OCI-LY3 (cell line): ENCODE measurements around the gene PHF21B.
"Not testable (repeated sequence)": the region's sequence is repeated elsewhere in the genome, so short reads cannot be mapped to it uniquely, and the experiment has no call there.

Experiments
- CTCF ChIP-seq: fragments of 200-600, 300-600 bp; sonication (generic); IDR thresholded peaks from 2 replicates; pipeline ENCODE4 v1.5.1; 2014; ENCODE audit warnings: antibody characterized with exemption, low read length, low read depth
- EZH2phosphoT487 ChIP-seq: fragments of 200-600 bp; shearing (Covaris generic); IDR thresholded peaks from 2 replicates; pipeline ENCODE4 v1.6.1; 2018; ENCODE audit warnings: antibody characterized with exemption, mixed run types, low read depth

DNA sequence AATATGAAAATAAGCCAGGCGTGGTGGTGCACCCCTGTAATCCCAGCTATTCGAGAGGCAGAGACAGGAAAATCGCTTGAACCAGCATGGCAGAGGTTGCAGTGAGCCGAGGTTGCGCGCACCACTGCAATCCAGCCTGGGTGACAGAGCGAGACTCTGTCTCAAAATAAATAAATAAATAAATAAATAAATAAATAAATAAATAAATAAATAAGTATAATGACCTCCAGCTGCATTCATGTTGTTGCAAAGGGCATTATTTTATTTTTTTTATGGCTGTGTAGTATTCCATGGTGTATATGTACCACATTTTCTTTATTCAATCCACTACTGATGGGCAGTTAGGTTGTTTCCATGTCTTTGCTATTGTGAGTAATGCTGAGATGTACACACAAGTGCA is 48.1 kb downstream of the PHF21B start:
- TF ChIP-seq CTCF, EZH2phosphoT487: not testable (repeated sequence)
